GM12878 (cell line): Measurements from ENCODE around the gene VN1R5. TPM values are rescaled to one million over a fixed set of nuclear protein-coding genes. Genes with fewer than 3 reads are reported as not detected.

Experiments used
- ATAC-seq: fragments of 200-7000 bp; cut with Tn5 transposase; 3 replicates; pipeline ENCODE4 v1.9.1; 2020; ENCODE audit warnings: mild to moderate bottlenecking, moderate library complexity
- BruUV-seq: library from RNA; stranded (reverse); fragments of 400-500 nt; replicated peaks from 2 replicates; lab custom pipeline; 2021; lab: Mats Ljungman, UMichigan
- CTCF ChIA-PET: fragments of 300-600 bp; sonication (Branson Sonifier 250); formaldehyde crosslinking; extraction: SDS; loops from one replicate; lab custom pipeline; 2021; ENCODE audit warnings: inconsistent platforms; lab: Yijun Ruan, JAX
- POLR2A ChIA-PET: fragments of 350-600 bp; formaldehyde crosslinking; extraction: SDS; loops from one replicate; lab custom pipeline; 2021; ENCODE audit warnings: inconsistent platforms; lab: Charles Lee
- RAD21 ChIA-PET: fragments of 300-600 bp; sonication (Branson Sonifier 250); formaldehyde crosslinking; loops from one replicate; lab custom pipeline; 2023; ENCODE audit warnings: antibody characterized with exemption; ENCODE audit not compliant: unreplicated experiment; lab: Charles Lee
- SMC1A ChIA-PET: fragments of 300-600 bp; sonication (Branson Sonifier 250); formaldehyde crosslinking; loops from one replicate; lab custom pipeline; 2023; ENCODE audit not compliant: unreplicated experiment, uncharacterized antibody; lab: Charles Lee
- DNase-seq: peaks from one replicate; pipeline ENCODE4 v3.0.0-alpha.2; 2011; ENCODE audit warnings: low read depth, low spot score
- FAIRE-seq: peaks from 3 replicates; lab custom pipeline; 2011; peaks lifted over from hg19 to GRCh38; lab: Jason Lieb, UNC
- H2AFZ ChIP-seq: 2 replicates; pipeline ENCODE4 v1.6.0; 2011; ENCODE audit warnings: low read depth, low read length, control low read depth; ENCODE audit not compliant: control insufficient read depth
- H3K27ac ChIP-seq: 2 replicates; pipeline ENCODE4 v1.5.1; 2011; ENCODE audit warnings: control low read depth; ENCODE audit not compliant: control insufficient read depth, insufficient read depth
- H3K27me3 ChIP-seq, 2 experiments: replicated peaks in 1 of 2; 2 replicates each; pipeline versions ENCODE4 v1.6.0 to v1.6.1; 2011; ENCODE audit warnings: low read length in 1 of 2; ENCODE audit not compliant: control insufficient read depth in 2 of 2, insufficient read depth in 2 of 2
- H3K36me3 ChIP-seq, 2 experiments: 2 replicates each; pipeline ENCODE4 v1.5.1; 2011; ENCODE audit warnings: low read length in 1 of 2; ENCODE audit not compliant: control insufficient read depth in 2 of 2, insufficient read depth in 2 of 2
- H3K4me1 ChIP-seq: 2 replicates; pipeline ENCODE4 v1.6.1; 2011; ENCODE audit warnings: mild to moderate bottlenecking, low read length, moderate library complexity, mixed read lengths; ENCODE audit not compliant: control insufficient read depth, insufficient read depth
- H3K4me2 ChIP-seq: 2 replicates; pipeline ENCODE4 v1.6.0; 2011; ENCODE audit warnings: control low read depth; ENCODE audit not compliant: control insufficient read depth, insufficient read depth
- H3K4me3 ChIP-seq: fragments of 200-600 bp; sonication (generic); 2 replicates; pipeline ENCODE4 v1.5.1; 2016
- H3K79me2 ChIP-seq: 2 replicates; pipeline ENCODE4 v1.6.0; 2011; ENCODE audit warnings: low read length; ENCODE audit not compliant: control insufficient read depth, insufficient read depth
- H3K9ac ChIP-seq: 2 replicates; pipeline ENCODE4 v1.8.0; 2011; ENCODE audit warnings: low read length, control low read depth, mixed read lengths; ENCODE audit not compliant: control insufficient read depth, insufficient read depth
- H3K9me3 ChIP-seq: replicated peaks from 3 replicates; pipeline ENCODE4 v1.5.1; 2011; ENCODE audit warnings: mild to moderate bottlenecking, low read length; ENCODE audit not compliant: control insufficient read depth, insufficient read depth
- H4K20me1 ChIP-seq: 2 replicates; pipeline ENCODE4 v1.6.0; 2011; ENCODE audit not compliant: control insufficient read depth, insufficient read depth
- ATF7 ChIP-seq: fragments of 450-650 bp; IDR thresholded peaks from 2 replicates; pipeline ENCODE4 v1.6.1; 2016; ENCODE audit warnings: low read depth, mild to moderate bottlenecking
- CBX3 ChIP-seq: fragments of 200-600 bp; sonication (generic); IDR thresholded peaks from 2 replicates; pipeline ENCODE4 v1.6.1; 2016; ENCODE audit warnings: low read depth, borderline replicate concordance
- CREB1 ChIP-seq: IDR thresholded peaks from 2 replicates; pipeline ENCODE4 v1.6.1; 2012; ENCODE audit warnings: low read depth, mild to moderate bottlenecking, inconsistent platforms
- DPF2 ChIP-seq: fragments of 450-650 bp; IDR thresholded peaks from 2 replicates; pipeline ENCODE4 v1.6.1; 2017; ENCODE audit warnings: mild to moderate bottlenecking
- ETV6 ChIP-seq, 2 experiments: fragments of 450-650 bp in 1 of 2; IDR thresholded peaks in 1 of 2; conservative IDR thresholded peaks in 1 of 2; 2 replicates each; pipeline ENCODE4 v1.6.1; 2014; ENCODE audit warnings: antibody characterized with exemption in 1 of 2, borderline replicate concordance in 1 of 2, low read depth in 1 of 2, mild to moderate bottlenecking in 1 of 2, moderate library complexity in 1 of 2
- HDAC2 ChIP-seq: fragments of 200-600 bp; sonication (generic); IDR thresholded peaks from 2 replicates; pipeline ENCODE4 v1.6.1; 2017
- JUNB ChIP-seq: IDR thresholded peaks from 2 replicates; pipeline ENCODE4 v1.6.1; 2016; ENCODE audit warnings: antibody characterized with exemption, mild to moderate bottlenecking
- MEF2B ChIP-seq: fragments of 450-650 bp; IDR thresholded peaks from 2 replicates; pipeline ENCODE4 v1.6.1; 2018; ENCODE audit warnings: mild to moderate bottlenecking, moderate library complexity; ENCODE audit not compliant: partially characterized antibody, poor library complexity, severe bottlenecking
- NBN ChIP-seq: fragments of 450-650 bp; IDR thresholded peaks from 2 replicates; pipeline ENCODE4 v1.6.1; 2016
- SPI1 ChIP-seq: IDR thresholded peaks from 2 replicates; pipeline ENCODE4 v1.6.1; 2011; ENCODE audit warnings: low read depth, mild to moderate bottlenecking, low read length, moderate library complexity, borderline replicate concordance; ENCODE audit not compliant: insufficient read depth
- SREBF1 ChIP-seq: IDR thresholded peaks from 2 replicates; pipeline ENCODE4 v1.6.1; 2012; ENCODE audit warnings: mild to moderate bottlenecking, low read length
- ZNF622 ChIP-seq: fragments of 450-650 bp; IDR thresholded peaks from 2 replicates; pipeline ENCODE4 v1.6.1; 2017; ENCODE audit warnings: mild to moderate bottlenecking, inconsistent platforms
- ZSCAN29 ChIP-seq: fragments of 450-650 bp; IDR thresholded peaks from 2 replicates; pipeline ENCODE4 v1.6.1; 2017; ENCODE audit warnings: mild to moderate bottlenecking, moderate library complexity
- WGBS: methylation state at CpG from one replicate; pipeline ENCODE4 v1.1.6; 2016; ENCODE audit warnings: low lambda C conversion rate; ENCODE audit not compliant: insufficient replicate concordance, insufficient coverage; ENCODE audit errors: missing lambda C conversion rate; 5-methylcytosine and 5-hydroxymethylcytosine counted together
- in situ Hi-C: fragments of 300-500 bp; cut with MboI; formaldehyde crosslinking; loops from 9 replicates; pipeline ENCODE4 v1.14.3; 2018; ENCODE audit warnings: mixed read lengths
- intact Hi-C: fragments of 100-400 bp; cut with micrococcal nuclease; formaldehyde crosslinking; loops from one replicate; pipeline ENCODE4 v1.14.2; 2022; ENCODE audit not compliant: unreplicated experiment
- polyA plus RNA-seq, 11 experiments: library from polyadenylated mRNA; depleted of rRNA in 4 of 11; unstranded in 6 of 11; stranded (reverse) in 5 of 11; fragments of >200 nt; fragmentation: Nextera tagmentation in 4 of 11; fragmentation: Illumina TruSeq in 1 of 11; extraction: Ambion mirVana in 4 of 11; extraction: Trizol in 1 of 11; gene quantifications; 1 replicate in 1 of 11; 2 replicates in 10 of 11; pipeline versions ENCODE4 v1.2.1 to v1.2.3, GENCODE V29; 2011 to 2016; ENCODE audit warnings: inconsistent platforms in 2 of 11, missing spikeins in 2 of 11, low read depth in 1 of 11
- total RNA-seq, 4 experiments: library from RNA; depleted of rRNA in 3 of 4; stranded (reverse); fragments of >200 nt in 3 of 4; fragmentation: Illumina TruSeq in 1 of 4; extraction: Trizol in 1 of 4; gene quantifications; 2 replicates each; pipeline versions ENCODE4 v1.2.1 to v1.2.3, GENCODE V29; 2013 to 2021
- TF ChIP-seq, protein P1 (sequence below): IDR thresholded peaks from 2 replicates; pipeline ENCODE4 v1.6.1; 2011; ENCODE audit warnings: borderline replicate concordance, low read depth, mild to moderate bottlenecking, moderate library complexity, low read length; ENCODE audit not compliant: insufficient read depth, poor library complexity, severe bottlenecking
- TF ChIP-seq, protein P2 (sequence below): fragments of 450-650 bp; IDR thresholded peaks from 2 replicates; pipeline ENCODE4 v1.6.1; 2017; ENCODE audit warnings: mild to moderate bottlenecking, low read depth, inconsistent platforms; ENCODE audit not compliant: poor library complexity, severe bottlenecking

The VN1R5 gene
- total and polyA plus RNA-seq, 10 of the 15 experiments (the other 5 are each of a cell fraction or from before 2014, with no cell fraction given) = not detected

DNA sequence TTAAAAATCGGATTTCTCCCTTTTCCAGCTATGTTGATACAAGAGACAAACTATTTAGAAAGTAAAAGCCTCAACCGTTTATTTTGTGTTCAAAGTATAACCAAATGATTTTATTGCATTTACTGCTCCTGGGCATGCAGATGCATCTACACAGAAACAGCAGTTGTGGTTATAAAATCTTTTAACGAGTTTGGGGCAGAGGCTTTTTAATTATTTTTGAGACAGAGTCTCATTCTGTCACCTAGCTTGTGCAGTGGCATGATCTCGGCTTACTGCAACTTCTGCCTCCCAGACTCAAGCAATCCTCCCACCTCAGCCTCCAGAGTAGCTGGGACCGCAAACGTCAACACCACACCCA is 42.2 kb downstream of the VN1R5 start:
- in situ Hi-C loops (no loop called here), intact Hi-C loops (no loop called here)
- Histone ChIP-seq H3K27ac (no peak overlapping the region), H3K4me2 (no peak overlapping the region), H3K79me2 (no peaks in the 10 kb centered on the region), H3K4me1 (no peaks in the 10 kb centered on the region), H3K9me3 (no peaks in the 10 kb centered on the region), H2AFZ (no peak overlapping the region), H3K36me3 (peaks cover 2 to 3% of the 10 kb centered on the region in 2 experiments; a peak in 2 of 4 replicates), H3K27me3 (no peaks in the 10 kb centered on the region), H3K4me3 (no peak overlapping the region), H4K20me1 (no peaks in the 10 kb centered on the region), H3K9ac (no peak overlapping the region)
- BruUV-seq = no TSS peak
- SMC1A ChIA-PET = no interaction called here
- FAIRE-seq = no peak
- DNase-seq = no peak
- ATAC-seq = no peak
- 86% methylated on average over 6 of the region's 6 CpGs for WGBS
- CTCF ChIA-PET = interaction anchor here (1.1 to 1.2 kb wide), 2 partner anchors 75 to 188 kb away, joined by 3 to 5 read pairs; no protein-coding TSS in a partner anchor
- RAD21 ChIA-PET = no interaction called here
- POLR2A ChIA-PET = no interaction called here
- no peak for TF ChIP-seq HDAC2
- TF ChIP-seq ETV6 (conservative IDR thresholded peaks at IDR 0.05 in 1 of 2, IDR thresholded peaks at IDR 0.05 in 1 of 2; ENCODE audit: borderline replicate concordance in 1 of 2, low read depth in 1 of 2) = no peak
- TF ChIP-seq SREBF1 = no peak
- TF ChIP-seq DPF2 = no peak
- TF ChIP-seq CBX3 = no peak
- TF ChIP-seq ATF7 = no peak
- TF ChIP-seq ZNF622 = no peak
- no peak for TF ChIP-seq MEF2B
- TF ChIP-seq SPI1 = no peak
- TF ChIP-seq JUNB = no peak
- TF ChIP-seq CREB1 = no peak
- TF ChIP-seq, protein P1, sequence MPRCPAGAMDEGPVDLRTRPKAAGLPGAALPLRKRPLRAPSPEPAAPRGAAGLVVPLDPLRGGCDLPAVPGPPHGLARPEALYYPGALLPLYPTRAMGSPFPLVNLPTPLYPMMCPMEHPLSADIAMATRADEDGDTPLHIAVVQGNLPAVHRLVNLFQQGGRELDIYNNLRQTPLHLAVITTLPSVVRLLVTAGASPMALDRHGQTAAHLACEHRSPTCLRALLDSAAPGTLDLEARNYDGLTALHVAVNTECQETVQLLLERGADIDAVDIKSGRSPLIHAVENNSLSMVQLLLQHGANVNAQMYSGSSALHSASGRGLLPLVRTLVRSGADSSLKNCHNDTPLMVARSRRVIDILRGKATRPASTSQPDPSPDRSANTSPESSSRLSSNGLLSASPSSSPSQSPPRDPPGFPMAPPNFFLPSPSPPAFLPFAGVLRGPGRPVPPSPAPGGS = no peak
- TF ChIP-seq NBN = no peak
- TF ChIP-seq, protein P2, sequence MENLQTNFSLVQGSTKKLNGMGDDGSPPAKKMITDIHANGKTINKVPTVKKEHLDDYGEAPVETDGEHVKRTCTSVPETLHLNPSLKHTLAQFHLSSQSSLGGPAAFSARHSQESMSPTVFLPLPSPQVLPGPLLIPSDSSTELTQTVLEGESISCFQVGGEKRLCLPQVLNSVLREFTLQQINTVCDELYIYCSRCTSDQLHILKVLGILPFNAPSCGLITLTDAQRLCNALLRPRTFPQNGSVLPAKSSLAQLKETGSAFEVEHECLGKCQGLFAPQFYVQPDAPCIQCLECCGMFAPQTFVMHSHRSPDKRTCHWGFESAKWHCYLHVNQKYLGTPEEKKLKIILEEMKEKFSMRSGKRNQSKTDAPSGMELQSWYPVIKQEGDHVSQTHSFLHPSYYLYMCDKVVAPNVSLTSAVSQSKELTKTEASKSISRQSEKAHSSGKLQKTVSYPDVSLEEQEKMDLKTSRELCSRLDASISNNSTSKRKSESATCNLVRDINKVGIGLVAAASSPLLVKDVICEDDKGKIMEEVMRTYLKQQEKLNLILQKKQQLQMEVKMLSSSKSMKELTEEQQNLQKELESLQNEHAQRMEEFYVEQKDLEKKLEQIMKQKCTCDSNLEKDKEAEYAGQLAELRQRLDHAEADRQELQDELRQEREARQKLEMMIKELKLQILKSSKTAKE = no peak
- no peak for TF ChIP-seq ZSCAN29
